IMR-90 (cell line): ENCODE results near the gene DDR1. TPM values are rescaled to one million over a fixed set of nuclear protein-coding genes. Genes with fewer than 3 reads are reported as not detected.
A peak's percentile ranks its signal among the peaks of the same experiment; 100 is the strongest.

Experiments used
- ATAC-seq: fragments of 200-7000 bp; cut with Tn5 transposase; 2 replicates; pipeline ENCODE4 v1.9.1; 2020; ENCODE audit warnings: low read depth, mild to moderate bottlenecking, moderate library complexity
- BruUV-seq: library from RNA; stranded (reverse); fragments of 400-500 nt; replicated peaks from 2 replicates; lab custom pipeline; 2021; lab: Mats Ljungman, UMichigan
- CTCF ChIA-PET: fragments of 300-600 bp; formaldehyde crosslinking; extraction: SDS; loops from one replicate; lab custom pipeline; 2021; ENCODE audit warnings: antibody characterized with exemption; lab: Yijun Ruan, JAX
- POLR2A ChIA-PET: fragments of 300-600 bp; sonication (Branson Sonifier 250); formaldehyde crosslinking; loops from one replicate; lab custom pipeline; 2022; ENCODE audit warnings: antibody characterized with exemption; ENCODE audit not compliant: unreplicated experiment; lab: Charles Lee
- DNase-seq: peaks from one replicate; pipeline ENCODE4 v3.0.0; 2013
- H2AFZ ChIP-seq: replicated peaks from 2 replicates; pipeline ENCODE3; 2013; ENCODE audit warnings: low read length, mild to moderate bottlenecking; ENCODE audit not compliant: poor library complexity
- H2AK5ac ChIP-seq: 2 replicates; pipeline ENCODE4 v1.6.1; 2013; ENCODE audit warnings: low read depth, low read length, inconsistent platforms
- H2AK9ac ChIP-seq: replicated peaks from 2 replicates; pipeline ENCODE3; 2013; ENCODE audit warnings: mild to moderate bottlenecking, low read depth, low read length, moderate library complexity; ENCODE audit not compliant: poor library complexity
- H2BK120ac ChIP-seq: 2 replicates; pipeline ENCODE4 v1.6.1; 2013; ENCODE audit warnings: low read depth, low read length, inconsistent platforms
- H2BK15ac ChIP-seq: 3 replicates; pipeline ENCODE4 v1.6.1; 2013; ENCODE audit warnings: low read depth, low read length, inconsistent platforms
- H2BK20ac ChIP-seq: 2 replicates; pipeline ENCODE4 v1.6.1; 2013; ENCODE audit warnings: low read depth, mild to moderate bottlenecking, inconsistent platforms, low read length, moderate library complexity
- H2BK5ac ChIP-seq: 2 replicates; pipeline ENCODE4 v1.6.1; 2013; ENCODE audit warnings: mild to moderate bottlenecking, low read depth, low read length, inconsistent platforms; ENCODE audit not compliant: poor library complexity, severe bottlenecking
- H3K14ac ChIP-seq: replicated peaks from 2 replicates; pipeline ENCODE4 v1.6.1; 2013; ENCODE audit warnings: low read depth, low read length, inconsistent platforms
- H3K18ac ChIP-seq: 2 replicates; pipeline ENCODE4 v1.6.1; 2013; ENCODE audit warnings: low read depth, low read length, control low read depth
- H3K23ac ChIP-seq: 2 replicates; pipeline ENCODE4 v1.6.1; 2013; ENCODE audit warnings: low read depth, low read length, inconsistent platforms
- H3K27ac ChIP-seq: 2 replicates; pipeline ENCODE4 v1.5.1; 2013; ENCODE audit warnings: mild to moderate bottlenecking, control low read depth, low read length; ENCODE audit not compliant: insufficient read depth
- H3K27me3 ChIP-seq: 2 replicates; pipeline ENCODE4 v1.6.1; 2013; ENCODE audit warnings: low read length; ENCODE audit not compliant: control insufficient read depth, insufficient read depth
- H3K36me3 ChIP-seq: 2 replicates; pipeline ENCODE4 v1.6.1; 2013; ENCODE audit warnings: low read length, mixed read lengths; ENCODE audit not compliant: control insufficient read depth, insufficient read depth
- H3K4ac ChIP-seq: 2 replicates; pipeline ENCODE4 v1.6.1; 2013; ENCODE audit warnings: low read depth, low read length, inconsistent platforms
- H3K4me1 ChIP-seq: 2 replicates; pipeline ENCODE4 v1.6.1; 2013; ENCODE audit warnings: low read length, mixed read lengths; ENCODE audit not compliant: control insufficient read depth, insufficient read depth
- H3K4me2 ChIP-seq: 2 replicates; pipeline ENCODE4 v1.6.1; 2013; ENCODE audit warnings: low read depth, mild to moderate bottlenecking, control low read depth, low read length, moderate library complexity
- H3K4me3 ChIP-seq: 2 replicates; pipeline ENCODE4 v1.5.1; 2013; ENCODE audit warnings: low read depth, mild to moderate bottlenecking, control low read depth, low read length, moderate library complexity; ENCODE audit not compliant: insufficient read depth
- H3K56ac ChIP-seq: 2 replicates; pipeline ENCODE4 v1.6.1; 2013; ENCODE audit warnings: low read length, inconsistent platforms; ENCODE audit not compliant: insufficient read depth; ENCODE audit errors: extremely low read depth
- H3K79me1 ChIP-seq, 2 experiments: 2 replicates each; pipeline ENCODE4 v1.6.1; 2013; ENCODE audit warnings: low read length in 2 of 2, inconsistent platforms in 1 of 2, low read depth in 1 of 2
- H3K9ac ChIP-seq: 2 replicates; pipeline ENCODE4 v1.6.1; 2013; ENCODE audit warnings: low read depth, low read length, control low read depth
- H3K9me1 ChIP-seq: 2 replicates; pipeline ENCODE4 v1.6.1; 2013; ENCODE audit warnings: low read length, inconsistent platforms; ENCODE audit not compliant: insufficient read depth
- H3K9me3 ChIP-seq: 2 replicates; pipeline ENCODE4 v1.6.1; 2013; ENCODE audit warnings: low read length; ENCODE audit not compliant: control insufficient read depth, insufficient read depth
- H4K20me1 ChIP-seq: 2 replicates; pipeline ENCODE4 v1.6.1; 2013; ENCODE audit warnings: low read length, inconsistent platforms; ENCODE audit not compliant: insufficient read depth
- H4K5ac ChIP-seq: 2 replicates; pipeline ENCODE4 v1.6.1; 2013; ENCODE audit warnings: mild to moderate bottlenecking, low read depth, low read length, control low read depth
- H4K8ac ChIP-seq, 2 experiments: 2 replicates each; pipeline ENCODE4 v1.6.1; 2013; ENCODE audit warnings: low read depth in 2 of 2, low read length in 2 of 2, control low read depth in 1 of 2, inconsistent platforms in 1 of 2
- H4K91ac ChIP-seq: 2 replicates; pipeline ENCODE4 v1.6.1; 2013; ENCODE audit warnings: low read depth, low read length, inconsistent platforms; ENCODE audit not compliant: insufficient read depth
- BHLHE40 ChIP-seq: fragments of 150-350 bp; IDR thresholded peaks from 2 replicates; pipeline ENCODE4 v1.6.1; 2016; ENCODE audit warnings: mild to moderate bottlenecking, low read depth, low read length
- CEBPB ChIP-seq: IDR thresholded peaks from 2 replicates; pipeline ENCODE4 v1.6.1; 2012; ENCODE audit warnings: low read depth, low read length, improper control_type of control experiment
- CHD1 ChIP-seq: IDR thresholded peaks from 2 replicates; pipeline ENCODE4 v1.6.1; 2012; ENCODE audit warnings: low read depth, low read length, improper control_type of control experiment
- FOS ChIP-seq: fragments of 150-350 bp; IDR thresholded peaks from 2 replicates; pipeline ENCODE4 v1.6.1; 2016; ENCODE audit warnings: low read depth, low read length
- MAFK ChIP-seq: IDR thresholded peaks from 2 replicates; pipeline ENCODE4 v1.6.1; 2012; ENCODE audit warnings: low read depth, low read length, improper control_type of control experiment
- MAZ ChIP-seq: IDR thresholded peaks from 2 replicates; pipeline ENCODE4 v1.6.1; 2012; ENCODE audit warnings: low read depth, mild to moderate bottlenecking, low read length, improper control_type of control experiment, moderate library complexity, borderline replicate concordance
- MXI1 ChIP-seq: IDR thresholded peaks from 2 replicates; pipeline ENCODE4 v1.6.1; 2012; ENCODE audit warnings: low read depth, mild to moderate bottlenecking, low read length, moderate library complexity, borderline replicate concordance
- NFE2L2 ChIP-seq: fragments of 150-350 bp; IDR thresholded peaks from 2 replicates; pipeline ENCODE4 v1.6.1; 2016; ENCODE audit warnings: low read depth, mild to moderate bottlenecking, low read length
- USF2 ChIP-seq: fragments of 150-350 bp; IDR thresholded peaks from 2 replicates; pipeline ENCODE4 v1.6.1; 2017; ENCODE audit warnings: mild to moderate bottlenecking, antibody characterized with exemption, low read length, low read depth
- WGBS, 2 experiments: methylation state at CpG; one replicate each; pipeline versions ENCODE4 v1.1.5 to v1.1.7; 2013; ENCODE audit warnings: missing lambda C conversion rate in 2 of 2; ENCODE audit not compliant: insufficient read length in 1 of 2; ENCODE audit errors: extremely low coverage in 2 of 2; 5-methylcytosine and 5-hydroxymethylcytosine counted together
- dilution Hi-C: fragments of 300-500 bp; cut with HindIII; formaldehyde crosslinking; loops from one replicate; pipeline ENCODE4 v1.14.3; 2018; ENCODE audit warnings: low sequenced_read_pairs; ENCODE audit not compliant: unreplicated experiment
- in situ Hi-C: fragments of 300-500 bp; cut with MboI; formaldehyde crosslinking; loops from 3 replicates; pipeline ENCODE4 v1.14.3; 2019; ENCODE audit warnings: low sequenced_read_pairs, inconsistent platforms, mixed read lengths
- intact Hi-C: fragments of 100-400 bp; cut with micrococcal nuclease; formaldehyde crosslinking; loops from 2 replicates; pipeline ENCODE4 v1.10.0; 2022
- polyA plus RNA-seq, 3 experiments: library from polyadenylated mRNA; depleted of rRNA; stranded (reverse); fragments of >200 nt; gene quantifications; 2 replicates each; pipeline ENCODE4 v1.2.3, GENCODE V29; 2012; ENCODE audit warnings: low replicate concordance in 1 of 3
- total RNA-seq: library from RNA; depleted of rRNA; stranded (reverse); fragments of >200 nt; gene quantifications from 2 replicates; pipeline ENCODE4 v1.2.3, GENCODE V29; 2012

DDR1 gene
- total and polyA plus RNA-seq, 2 of the 4 experiments (the other 2 are of a cell fraction), result 5.6 to 19.6 TPM

DNA sequence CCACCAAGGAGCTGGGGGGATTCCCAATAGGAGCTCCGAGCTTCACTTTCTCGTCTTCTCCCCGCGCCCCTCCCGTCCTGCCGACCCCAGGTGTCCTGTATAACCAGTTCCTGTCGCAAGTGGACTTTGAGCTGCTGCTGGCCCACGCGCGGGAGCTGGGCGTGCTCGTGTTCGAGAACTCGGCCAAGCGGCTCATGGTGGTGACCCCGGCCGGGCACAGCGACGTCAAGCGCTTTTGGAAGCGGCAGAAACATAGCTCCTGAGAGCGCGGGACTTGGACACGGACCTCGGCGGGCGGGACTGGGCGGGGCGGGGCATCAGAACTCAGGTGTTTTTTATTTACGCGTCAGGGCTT, 29.4 kb downstream of the DDR1 start:
- peak overlapping the region; percentile 10 for H2BK5ac ChIP-seq
- 16% methylated on average over 19 of the region's 31 CpGs; no CpG with 5 or more reads in 1 of the 2 experiments for WGBS, 2 experiments
- H3K9me3 ChIP-seq, result no peaks in the 10 kb centered on the region
- intact Hi-C loops (loop anchor here (1.0 to 10.0 kb wide), 2 partner anchors 85 to 281 kb away; no protein-coding TSS in a partner anchor), dilution Hi-C loops (no loop called here), in situ Hi-C loops (no loop called here)
- BruUV-seq, result no TSS peak
- peak overlapping the region; percentile 18; the same call in 1 of the 2 replicates for H3K9ac ChIP-seq
- peak overlapping the region; percentile 36 for H4K5ac ChIP-seq
- peak overlapping the region; percentile 17; the same call in 1 of the 2 replicates for H2AK5ac ChIP-seq
- H2AFZ ChIP-seq, result peak overlapping the region; percentile 99
- DNase-seq, result no peak
- H4K20me1 ChIP-seq, result no peaks in the 10 kb centered on the region
- H2AK9ac ChIP-seq, result peak overlapping the region; percentile 97
- H3K4me2 ChIP-seq, result peak overlapping the region; percentile 49
- H3K4ac ChIP-seq, result peak overlapping the region; percentile 76
- H3K56ac ChIP-seq, result no peak overlapping the region
- peak overlapping the region; percentile 63; the same call in 1 of the 2 replicates for H4K91ac ChIP-seq
- H3K4me1 ChIP-seq, result peaks cover 15% of the 10 kb centered on the region
- ATAC-seq, result no peak
- no peaks in the 10 kb centered on the region for H3K27me3 ChIP-seq
- H3K18ac ChIP-seq, result no peak overlapping the region
- H3K36me3 ChIP-seq, result peaks cover 22% of the 10 kb centered on the region
- peak overlapping the region; percentile 48; the same call in 1 of the 2 replicates for H2BK120ac ChIP-seq
- peak overlapping the region; percentile 22 for H3K27ac ChIP-seq
- H3K79me1 ChIP-seq, result peaks cover 13 to 18% of the 10 kb centered on the region in 2 experiments
- peak overlapping the region; percentile 11 for H3K4me3 ChIP-seq
- no peak overlapping the region for H2BK15ac ChIP-seq
- no peaks in the 10 kb centered on the region for H3K9me1 ChIP-seq
- TF ChIP-seq USF2 (no peak), CHD1 (no peak), MAZ (no peak), NFE2L2 (no peak), MAFK (no peak), BHLHE40 (no peak), FOS (no peak), CEBPB (no peak), MXI1 (no peak)
- H3K14ac ChIP-seq, result peak overlapping the region; percentile 70
- H3K23ac ChIP-seq, result no peak overlapping the region; the same call in 1 of the 2 replicates
- no peak overlapping the region for H2BK20ac ChIP-seq
- ChIA-PET CTCF (interaction anchor here (0.8 to 3.6 kb wide), 8 partner anchors 12 to 173 kb away, joined by 3 to 31 read pairs (median 8); no protein-coding TSS in a partner anchor), POLR2A (interaction anchor here (0.7 to 0.8 kb wide), 2 partner anchors 169 to 298 kb away, joined by 3 to 10 read pairs; no protein-coding TSS in a partner anchor)
- H4K8ac ChIP-seq, result peak overlapping the region; percentile 85 to 91; a peak in 3 of 4 replicates
